Measurements from ENCODE around the gene OCA2.

GRCh38 chr15:27864086-27864485 lies 235.0 kb downstream of the OCA2 start:
- no peak for TF ChIP-seq POLR2A (IDR thresholded peaks at IDR 0.05)
- TF ChIP-seq, protein P1, sequence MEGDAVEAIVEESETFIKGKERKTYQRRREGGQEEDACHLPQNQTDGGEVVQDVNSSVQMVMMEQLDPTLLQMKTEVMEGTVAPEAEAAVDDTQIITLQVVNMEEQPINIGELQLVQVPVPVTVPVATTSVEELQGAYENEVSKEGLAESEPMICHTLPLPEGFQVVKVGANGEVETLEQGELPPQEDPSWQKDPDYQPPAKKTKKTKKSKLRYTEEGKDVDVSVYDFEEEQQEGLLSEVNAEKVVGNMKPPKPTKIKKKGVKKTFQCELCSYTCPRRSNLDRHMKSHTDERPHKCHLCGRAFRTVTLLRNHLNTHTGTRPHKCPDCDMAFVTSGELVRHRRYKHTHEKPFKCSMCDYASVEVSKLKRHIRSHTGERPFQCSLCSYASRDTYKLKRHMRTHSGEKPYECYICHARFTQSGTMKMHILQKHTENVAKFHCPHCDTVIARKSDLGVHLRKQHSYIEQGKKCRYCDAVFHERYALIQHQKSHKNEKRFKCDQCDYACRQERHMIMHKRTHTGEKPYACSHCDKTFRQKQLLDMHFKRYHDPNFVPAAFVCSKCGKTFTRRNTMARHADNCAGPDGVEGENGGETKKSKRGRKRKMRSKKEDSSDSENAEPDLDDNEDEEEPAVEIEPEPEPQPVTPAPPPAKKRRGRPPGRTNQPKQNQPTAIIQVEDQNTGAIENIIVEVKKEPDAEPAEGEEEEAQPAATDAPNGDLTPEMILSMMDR (IDR thresholded peaks at IDR 0.05) = no peak
